HepG2 (cell line): ENCODE data around the gene DENND4B. TPM values are rescaled to one million over a fixed set of nuclear protein-coding genes. Genes with fewer than 3 reads are reported as not detected.
"Not testable (repeated sequence)": the region's sequence is repeated elsewhere in the genome, so short reads cannot be mapped to it uniquely, and the experiment has no call there.

ENCODE experiments used
- ARID5B ChIP-seq: IDR thresholded peaks from 2 replicates; pipeline ENCODE4 v1.4.0; 2020; ENCODE audit warnings: mild to moderate bottlenecking, missing genetic modification reagents
- FOXA1 ChIP-seq, 2 experiments: fragments of 450-650 bp in 1 of 2; sonication (generic) in 1 of 2; formaldehyde crosslinking in 1 of 2; IDR thresholded peaks; 2 replicates each; pipeline versions ENCODE4 v1.4.0 to v1.6.1; 2016 to 2020; ENCODE audit warnings: missing genetic modification reagents in 1 of 2
- HDAC1 ChIP-seq: sonication (generic); formaldehyde crosslinking; IDR thresholded peaks from 2 replicates; pipeline ENCODE4 v1.5.1; 2020; ENCODE audit warnings: mild to moderate bottlenecking, missing genetic modification reagents
- HMG20A ChIP-seq: IDR thresholded peaks from 2 replicates; pipeline ENCODE4 v1.6.1; 2016; ENCODE audit warnings: borderline replicate concordance
- SALL1 ChIP-seq: sonication (generic); formaldehyde crosslinking; IDR thresholded peaks from 2 replicates; pipeline ENCODE4 v1.8.0; 2022; ENCODE audit warnings: mild to moderate bottlenecking, missing genetic modification reagents
- TEAD3 ChIP-seq: optimal IDR thresholded peaks from 2 replicates; pipeline ENCODE3; 2016; ENCODE audit warnings: borderline replicate concordance
- ZNF205 ChIP-seq: IDR thresholded peaks from 2 replicates; pipeline ENCODE4 v1.6.1; 2018; ENCODE audit warnings: missing biosample characterization, missing genetic modification reagents
- ZNF614 ChIP-seq: IDR thresholded peaks from 2 replicates; pipeline ENCODE4 v1.6.1; 2018; ENCODE audit warnings: missing biosample characterization, missing genetic modification reagents, inconsistent platforms, borderline replicate concordance
- ZSCAN9 ChIP-seq: IDR thresholded peaks from 2 replicates; pipeline ENCODE4 v1.6.1; 2016; ENCODE audit warnings: borderline replicate concordance
- polyA plus RNA-seq, 8 experiments: library from polyadenylated mRNA; depleted of rRNA in 3 of 8; stranded (reverse) in 7 of 8; unstranded in 1 of 8; fragments of >200 nt; fragmentation: Illumina TruSeq in 4 of 8; extraction: Trizol in 4 of 8; gene quantifications; 2 replicates each; pipeline versions ENCODE4 v1.2.1 to v1.2.3, GENCODE V29; 2011 to 2016; ENCODE audit warnings: low read depth in 4 of 8, missing spikeins in 1 of 8, mixed read lengths in 1 of 8; ENCODE audit not compliant: insufficient read depth in 1 of 8
- total RNA-seq, 5 experiments: library from RNA; depleted of rRNA; stranded (reverse); fragments of >200 nt; fragmentation: Illumina TruSeq; extraction: Trizol; gene quantifications; 2 replicates each; pipeline ENCODE4 v1.2.3, GENCODE V29; 2016; ENCODE audit warnings: low read depth in 1 of 5
- TF ChIP-seq, protein P1 (sequence below): sonication (generic); IDR thresholded peaks from 2 replicates; pipeline ENCODE4 v1.6.1; 2016; ENCODE audit warnings: low read depth, borderline replicate concordance

Gene DENND4B
- total and polyA plus RNA-seq, 2 of the 13 experiments (the other 11 are each of a cell fraction or from before 2014, with no cell fraction given) = 15.1 to 20.3 TPM

GRCh38 chr1:153979091-153979490 lies 32.6 kb upstream of the DENND4B start (continued):
- TF ChIP-seq ARID5B (CRISPR knock-in tag) (peak; percentile 30; the same call in 1 of the 2 replicates), TEAD3 (CRISPR knock-in tag) (peak; percentile 29), HDAC1 (CRISPR knock-in tag) (0 out of 2 replicates have a peak, but pooled peaks have one; percentile 19), ZSCAN9 (CRISPR knock-in tag) (0 out of 2 replicates have a peak, but pooled peaks have one; percentile 12), SALL1 (CRISPR knock-in tag) (peak; percentile 44; the same call in 1 of the 2 replicates), ZNF614 (CRISPR knock-in tag) (peak; percentile 68; the same call in 1 of the 2 replicates), ZNF205 (CRISPR knock-in tag) (peak; percentile 20; the same call in 1 of the 2 replicates), FOXA1 (CRISPR knock-in tag; IDR thresholded peaks at IDR 0.05) (0 out of 2 replicates have a peak, but pooled peaks have one; percentile 16), HMG20A (0 out of 2 replicates have a peak, but pooled peaks have one; percentile 7)
- TF ChIP-seq, protein P1, sequence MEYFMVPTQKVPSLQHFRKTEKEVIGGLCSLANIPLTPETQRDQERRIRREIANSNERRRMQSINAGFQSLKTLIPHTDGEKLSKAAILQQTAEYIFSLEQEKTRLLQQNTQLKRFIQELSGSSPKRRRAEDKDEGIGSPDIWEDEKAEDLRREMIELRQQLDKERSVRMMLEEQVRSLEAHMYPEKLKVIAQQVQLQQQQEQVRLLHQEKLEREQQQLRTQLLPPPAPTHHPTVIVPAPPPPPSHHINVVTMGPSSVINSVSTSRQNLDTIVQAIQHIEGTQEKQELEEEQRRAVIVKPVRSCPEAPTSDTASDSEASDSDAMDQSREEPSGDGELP = peak; percentile 83
- TF ChIP-seq FOXA1 (IDR thresholded peaks at IDR 0.05) = not testable (repeated sequence)
- TF ChIP-seq, all 625 proteins: peak for 19; not testable (repeated sequence) for 606
